Dermis blood vessel endothelial cell (primary cell): Measurements from ENCODE around the gene THAP8. TPM values are rescaled to one million over a fixed set of nuclear protein-coding genes. Genes with fewer than 3 reads are reported as not detected.
"Not testable (repeated sequence)": the region's sequence is repeated elsewhere in the genome, so short reads cannot be mapped to it uniquely, and the experiment has no call there.

Source experiments
- DNase-seq: peaks from one replicate; pipeline ENCODE4 v3.0.0; 2010
- total RNA-seq: library from RNA; depleted of rRNA; stranded (reverse); fragments of >200 nt; gene quantifications from 2 replicates; pipeline ENCODE4 v1.2.3, GENCODE V29; 2014

THAP8 gene
- total RNA-seq: 1.6 and 2.6 TPM in 2 replicates

GRCh38 chr19:36054119-36054732 is at the start of gene THAP8:
Gene THAP8 (minus strand): TSS chr19:36054285. CDS start chr19:36054217, 68 bp downstream.
- DNase-seq: peak; percentile 100

GRCh38 chr19:36103040-36103626 is 49.0 kb upstream of the THAP8 start:
- DNase-seq: no peak

GRCh38 chr19:36101550-36102327 is 47.7 kb upstream of the THAP8 start:
- DNase-seq: no peak

GRCh38 chr19:36100476-36100875 is 46.4 kb upstream of the THAP8 start:
- DNase-seq: no peak

GRCh38 chr19:36099166-36099785 is 45.2 kb upstream of the THAP8 start:
- no peak for DNase-seq

- DNase-seq: peak; percentile 44
Measured at GRCh38 chr19:36097036-36097435, 43.0 kb upstream of the THAP8 start.

GRCh38 chr19:36093687-36094086 is 39.6 kb upstream of the THAP8 start:
- no peak for DNase-seq

- no peak for DNase-seq
Measured at GRCh38 chr19:36093146-36093662, 39.1 kb upstream of the THAP8 start.

- no peak for DNase-seq
Measured at GRCh38 chr19:36092566-36092965, 38.5 kb upstream of the THAP8 start.

- DNase-seq: no peak
Measured at GRCh38 chr19:36090910-36091695, 37.0 kb upstream of the THAP8 start.

- DNase-seq: no peak
Measured at GRCh38 chr19:36089847-36090246, 35.8 kb upstream of the THAP8 start.

- DNase-seq: no peak
Measured at GRCh38 chr19:36086326-36086725, 32.2 kb upstream of the THAP8 start.

- DNase-seq: no peak
Measured at GRCh38 chr19:36084231-36085009, 30.3 kb upstream of the THAP8 start.

GRCh38 chr19:36082916-36083315 is 28.8 kb upstream of the THAP8 start:
- no peak for DNase-seq

GRCh38 chr19:36081894-36082293 is 27.8 kb upstream of the THAP8 start:
- no peak for DNase-seq

- no peak for DNase-seq
Measured at GRCh38 chr19:36081385-36081784, 27.3 kb upstream of the THAP8 start.

GRCh38 chr19:36079389-36079945 is 25.4 kb upstream of the THAP8 start:
- DNase-seq: no peak

- no peak for DNase-seq
Measured at GRCh38 chr19:36073121-36073876, 19.2 kb upstream of the THAP8 start.

- DNase-seq: no peak
Measured at GRCh38 chr19:36072081-36072480, 18.0 kb upstream of the THAP8 start.

GRCh38 chr19:36068810-36069499 is 14.9 kb upstream of the THAP8 start:
- DNase-seq: not testable (repeated sequence)
